NK-92 treated with Interleukin-12 subunit alpha and Interleukin-12 subunit beta, amount 100 ng/mL, for 24 hours (cell line): Measurements from ENCODE around the gene SPAG17.

Source experiments
- DNase-seq: peaks from one replicate; lab custom pipeline; 2025; lab: John Stamatoyannopoulos, UW

The SPAG17 gene

GRCh38 chr1:118118873-118119463 is 66.1 kb downstream of the SPAG17 start:
- no peak for DNase-seq

DNA sequence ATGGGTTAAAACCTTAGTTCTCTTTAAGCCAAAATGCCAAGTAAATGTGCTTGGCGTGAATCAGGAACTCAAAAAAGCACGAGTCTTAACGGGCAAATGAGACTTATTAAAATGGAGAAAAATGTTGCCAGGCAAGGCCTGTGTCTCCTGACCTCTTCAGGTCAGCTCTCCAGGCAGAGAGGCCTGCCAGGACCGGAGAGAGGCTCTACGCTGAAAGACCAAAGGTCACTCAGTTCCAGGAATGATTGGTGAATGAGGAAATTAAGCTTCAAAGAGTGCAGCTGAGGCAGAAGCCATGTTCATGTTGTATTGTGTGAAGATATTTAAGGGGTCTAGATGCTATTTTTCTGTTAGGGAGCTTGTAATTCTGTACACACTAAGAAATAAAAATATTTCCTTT is 66.6 kb downstream of the SPAG17 start:
- no peak for DNase-seq

GRCh38 chr1:118117521-118117920 is 67.5 kb downstream of the SPAG17 start:
- no peak for DNase-seq

GRCh38 chr1:118116909-118117308 is 68.1 kb downstream of the SPAG17 start:
- DNase-seq = no peak

DNA sequence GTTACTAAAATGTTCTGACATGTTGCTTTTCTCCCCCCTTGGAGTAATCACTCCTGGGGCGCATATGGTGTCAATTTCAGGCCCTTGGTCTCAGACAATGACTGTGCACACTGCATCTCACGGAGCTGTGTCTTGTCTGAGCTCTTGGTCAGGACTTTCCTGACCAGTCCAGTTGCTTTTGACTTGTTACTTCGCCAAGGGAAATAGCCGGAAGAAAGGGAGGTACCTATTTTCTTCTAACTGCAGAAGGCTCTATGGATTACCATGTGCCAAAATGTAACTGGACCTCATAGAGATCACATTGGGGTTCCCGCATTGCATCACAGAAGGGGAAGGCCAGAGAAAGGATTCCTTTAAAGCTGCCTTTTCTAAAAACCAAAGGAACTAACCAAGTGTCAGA is 68.6 kb downstream of the SPAG17 start:
- DNase-seq = no peak

GRCh38 chr1:118115567-118116295 is 69.3 kb downstream of the SPAG17 start:
- no peak for DNase-seq

DNA sequence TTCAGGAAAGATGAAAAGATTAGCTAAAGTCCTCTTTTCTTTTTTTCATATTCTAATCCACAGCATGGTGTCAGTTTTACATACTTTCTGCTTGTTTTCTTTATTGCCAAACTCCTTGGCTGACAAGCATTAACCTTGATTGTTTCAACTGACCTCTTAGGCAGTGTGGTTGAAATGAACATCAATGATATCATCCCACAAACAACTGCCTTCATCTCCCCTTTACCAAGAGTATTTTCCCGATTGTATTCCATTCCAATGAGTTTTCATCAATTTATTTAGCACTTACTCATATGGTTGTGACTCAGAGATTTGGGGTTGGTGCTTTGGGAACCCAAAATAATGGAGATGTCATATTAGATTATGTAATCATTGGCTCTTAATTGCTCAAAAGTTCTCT is 71.8 kb downstream of the SPAG17 start:
- no peak for DNase-seq

GRCh38 chr1:118110580-118110979 is 74.4 kb downstream of the SPAG17 start:
- no peak for DNase-seq

DNA sequence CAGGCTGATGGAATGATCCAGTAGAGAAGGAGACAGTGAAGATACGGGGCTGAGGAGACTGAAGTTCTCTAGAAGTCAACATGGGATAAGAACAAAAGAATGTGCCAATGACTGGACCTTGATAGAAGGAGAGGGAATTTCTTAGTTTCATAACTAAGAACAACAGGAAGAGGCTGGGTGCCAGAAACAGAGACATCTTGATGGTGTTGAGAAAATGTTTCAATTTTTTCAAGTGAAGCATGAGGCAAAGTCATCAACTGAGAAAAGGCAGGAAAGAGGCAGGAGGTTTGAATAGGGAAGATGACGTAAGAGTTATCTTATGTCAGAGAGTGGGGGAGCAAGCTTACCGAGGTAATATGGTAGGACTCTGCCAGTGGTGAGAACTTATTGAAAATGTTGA is 80.1 kb downstream of the SPAG17 start:
- no peak for DNase-seq

DNA sequence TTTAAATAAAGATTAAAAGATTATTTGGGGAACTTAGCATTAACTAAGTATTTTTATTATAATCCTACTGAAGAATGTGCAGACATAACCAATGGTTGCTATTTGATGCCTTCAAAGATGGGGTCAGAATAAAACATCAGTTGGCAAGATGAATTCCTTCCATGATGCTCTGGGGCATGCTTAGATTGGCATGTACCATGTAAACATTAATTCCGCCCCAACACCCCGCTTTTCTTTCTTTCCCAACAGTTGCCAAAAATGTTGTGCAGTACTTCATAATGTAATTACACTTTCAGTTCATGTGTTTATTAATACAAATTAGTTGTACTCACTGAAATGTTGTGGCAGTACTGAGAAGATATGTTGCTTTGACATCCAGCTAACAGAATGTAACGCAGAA is 82.6 kb downstream of the SPAG17 start:
- DNase-seq = no peak

DNA sequence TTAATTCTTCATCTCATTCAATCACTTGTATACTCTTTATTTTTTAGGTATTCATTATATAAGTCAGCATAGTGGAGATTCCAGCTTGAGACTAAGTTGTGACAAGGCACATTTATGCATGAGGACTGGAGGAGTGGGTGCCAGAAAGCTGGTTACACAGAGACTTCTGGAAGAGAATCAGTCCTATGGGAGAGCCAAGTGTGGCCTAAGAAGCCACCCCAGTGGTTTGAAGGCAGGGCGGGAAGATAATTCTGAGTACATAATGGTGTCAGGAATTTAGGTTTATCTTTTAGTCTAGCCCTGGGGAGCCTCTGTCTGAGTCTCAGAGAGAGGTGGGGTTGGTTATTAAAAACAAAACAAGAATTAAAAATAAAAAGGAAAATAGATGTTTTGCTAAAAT is 83.0 kb downstream of the SPAG17 start:
- no peak for DNase-seq

DNA sequence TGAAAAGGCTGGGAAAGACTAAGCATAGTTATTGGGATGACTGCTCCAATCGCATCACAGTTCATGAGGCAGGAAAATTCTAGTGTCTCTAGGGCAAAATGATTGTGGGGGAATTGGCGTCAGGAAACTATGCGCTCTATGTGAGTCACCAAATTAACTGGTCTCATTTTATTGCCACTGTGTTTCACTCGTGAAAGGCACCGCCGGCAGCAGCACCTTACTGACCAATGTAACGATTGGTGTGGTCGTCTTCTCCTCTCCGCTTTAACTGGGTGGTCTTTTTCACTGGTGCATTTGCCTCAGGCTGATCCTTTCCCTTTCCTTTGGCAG is 83.5 kb downstream of the SPAG17 start:
- no peak for DNase-seq

DNA sequence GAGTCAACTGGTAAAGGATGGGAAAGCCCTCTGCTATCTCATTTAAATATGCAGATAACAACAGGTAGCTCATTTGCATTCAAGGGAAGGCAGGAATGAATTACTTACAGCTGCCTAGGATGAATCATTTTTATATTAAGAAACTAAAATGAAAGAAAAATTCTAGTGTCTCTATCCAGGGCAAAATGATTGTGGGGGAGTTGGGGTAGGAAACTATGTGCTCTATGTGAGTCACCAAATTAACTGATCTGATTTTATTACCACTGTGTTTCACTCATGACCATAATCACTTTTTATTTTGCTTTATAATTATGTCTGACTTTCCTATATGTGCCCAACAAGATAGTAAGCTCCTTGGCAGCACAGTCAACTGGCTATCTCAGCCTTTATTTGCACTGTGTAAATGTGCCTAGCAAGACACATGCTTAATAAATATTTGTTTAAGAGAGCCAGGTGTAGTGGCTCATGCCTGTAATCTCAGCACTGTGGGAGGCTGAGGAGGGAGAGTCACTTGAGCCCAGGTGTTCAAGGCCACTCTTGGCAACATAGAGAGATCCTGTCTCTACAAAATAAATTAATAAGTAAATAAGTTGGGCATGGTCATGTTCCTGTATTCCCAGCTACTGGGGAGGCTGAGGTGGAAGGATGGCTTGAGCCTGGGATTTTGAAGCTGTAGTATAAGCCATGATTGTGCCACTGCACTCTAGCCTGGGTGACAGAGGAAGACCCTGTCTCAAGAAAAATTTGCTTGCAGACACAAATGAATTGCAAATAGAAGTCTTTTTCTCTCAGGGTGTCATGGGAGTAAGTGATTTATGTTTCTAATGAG is 84.1 kb downstream of the SPAG17 start:
- DNase-seq = no peak

DNA sequence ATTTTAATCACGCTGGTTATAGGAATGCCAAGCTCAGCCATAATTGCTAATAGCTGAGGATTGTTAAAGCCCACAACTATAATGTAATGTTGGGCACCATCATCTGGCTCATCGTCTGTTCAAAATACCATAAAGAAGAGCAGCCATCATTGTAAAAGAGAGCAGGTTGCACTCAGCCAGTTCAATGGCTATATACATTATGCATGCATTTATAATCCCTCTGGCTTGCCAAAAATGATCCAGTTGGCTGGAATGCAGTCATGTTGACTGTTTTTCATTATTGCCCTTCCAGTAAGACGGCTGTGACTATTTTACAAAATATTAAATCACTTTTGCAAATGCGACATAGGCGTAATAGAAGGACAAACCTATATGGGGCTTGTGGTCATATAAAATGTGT is 85.3 kb downstream of the SPAG17 start:
- DNase-seq = no peak

DNA sequence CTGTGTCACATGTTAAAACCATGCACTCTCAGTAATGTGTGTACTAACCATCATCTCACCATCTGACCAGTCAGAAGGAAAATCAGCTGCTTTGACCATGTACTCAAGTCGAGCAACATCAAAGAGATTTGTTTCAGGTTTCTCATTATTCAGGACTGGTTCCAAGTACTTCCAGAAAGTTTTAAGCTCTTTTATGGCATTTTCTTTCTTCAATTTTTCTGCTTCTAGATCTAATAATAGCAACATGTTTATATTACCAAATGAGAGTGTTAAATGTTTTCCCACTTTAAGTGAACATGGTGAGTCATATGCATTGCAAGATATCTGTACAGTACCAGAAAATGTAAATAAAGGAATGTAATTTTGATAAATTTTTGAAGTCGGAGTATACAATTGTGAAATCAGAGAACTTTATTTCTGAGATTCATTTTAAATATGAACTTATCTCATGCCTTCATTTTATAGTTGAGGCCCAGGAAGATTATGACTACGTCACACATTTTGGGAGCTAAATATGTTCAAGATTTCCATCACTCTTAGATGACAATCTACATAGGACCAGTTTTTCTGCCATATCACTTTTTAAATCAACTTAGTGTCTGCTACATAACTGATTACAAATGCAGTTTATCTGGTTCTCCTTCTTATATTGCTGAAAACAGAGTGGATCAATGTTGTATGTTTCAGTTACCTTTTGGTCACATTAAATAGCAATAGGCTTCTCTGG is 87.2 kb downstream of the SPAG17 start:
- DNase-seq = no peak

GRCh38 chr1:118093017-118093416 is 92.0 kb downstream of the SPAG17 start:
- DNase-seq = no peak

- DNase-seq = no peak
These were observed 94.9 kb downstream of the SPAG17 start for GRCh38 chr1:118090130-118090529.

DNA sequence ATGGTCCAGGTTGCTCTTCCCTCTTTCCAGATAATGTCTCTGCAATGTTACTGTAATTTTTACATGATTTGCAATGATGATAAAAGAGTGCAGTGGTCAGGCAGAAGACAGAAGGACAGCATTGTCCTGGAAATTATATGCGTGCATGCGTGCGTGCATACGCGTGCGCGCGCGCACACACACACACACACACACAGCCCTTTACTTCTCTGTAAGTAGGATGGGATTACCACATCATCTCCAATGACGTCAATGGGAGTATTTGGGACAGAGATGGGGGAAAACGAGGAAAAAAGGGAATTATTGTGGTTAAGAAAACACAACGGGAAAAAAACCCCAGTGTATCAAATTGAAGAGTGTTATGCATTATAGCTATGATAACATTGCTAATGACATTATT is 99.7 kb downstream of the SPAG17 start:
- no peak for DNase-seq

DNA sequence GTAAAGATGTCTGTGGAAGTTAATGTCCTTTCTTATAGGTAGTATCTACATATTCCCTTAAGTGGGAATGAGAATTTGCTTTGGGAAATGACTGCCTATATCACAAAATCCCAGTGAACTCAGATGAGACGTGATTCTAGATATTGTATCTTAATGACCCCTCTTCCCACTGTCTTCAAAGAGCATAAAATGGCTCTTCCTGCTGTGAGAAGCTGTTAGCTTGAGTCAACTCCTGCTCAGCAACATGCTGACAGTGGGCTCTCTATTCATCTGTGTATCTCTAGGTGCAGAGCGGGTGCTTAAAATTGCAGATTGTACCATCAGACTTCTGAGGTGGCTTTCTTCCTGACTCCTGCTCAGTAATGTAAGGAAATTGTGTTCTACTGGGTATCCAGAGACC is 100.6 kb downstream of the SPAG17 start:
- no peak for DNase-seq

GRCh38 chr1:118082984-118083383 is 102.0 kb downstream of the SPAG17 start:
- DNase-seq = no peak

DNA sequence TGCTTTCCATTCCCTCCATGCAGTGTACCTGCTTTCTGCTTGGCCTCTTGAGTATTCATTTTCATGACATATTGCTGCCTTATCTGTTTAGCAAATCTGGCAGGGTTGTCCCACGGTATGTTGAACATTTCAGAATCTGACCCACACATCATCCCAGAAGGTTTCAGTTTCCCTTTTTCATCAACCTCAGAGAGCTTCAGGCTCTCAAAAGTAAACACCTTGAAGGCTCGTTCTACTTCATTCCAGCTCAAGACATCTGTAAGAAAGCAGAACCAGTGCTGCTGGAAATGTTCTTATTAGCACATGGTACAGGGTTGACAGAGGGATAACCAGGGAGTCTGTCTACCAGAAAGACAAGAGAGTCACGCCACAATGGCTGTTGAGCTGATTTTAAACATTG is 103.6 kb downstream of the SPAG17 start:
- no peak for DNase-seq

DNA sequence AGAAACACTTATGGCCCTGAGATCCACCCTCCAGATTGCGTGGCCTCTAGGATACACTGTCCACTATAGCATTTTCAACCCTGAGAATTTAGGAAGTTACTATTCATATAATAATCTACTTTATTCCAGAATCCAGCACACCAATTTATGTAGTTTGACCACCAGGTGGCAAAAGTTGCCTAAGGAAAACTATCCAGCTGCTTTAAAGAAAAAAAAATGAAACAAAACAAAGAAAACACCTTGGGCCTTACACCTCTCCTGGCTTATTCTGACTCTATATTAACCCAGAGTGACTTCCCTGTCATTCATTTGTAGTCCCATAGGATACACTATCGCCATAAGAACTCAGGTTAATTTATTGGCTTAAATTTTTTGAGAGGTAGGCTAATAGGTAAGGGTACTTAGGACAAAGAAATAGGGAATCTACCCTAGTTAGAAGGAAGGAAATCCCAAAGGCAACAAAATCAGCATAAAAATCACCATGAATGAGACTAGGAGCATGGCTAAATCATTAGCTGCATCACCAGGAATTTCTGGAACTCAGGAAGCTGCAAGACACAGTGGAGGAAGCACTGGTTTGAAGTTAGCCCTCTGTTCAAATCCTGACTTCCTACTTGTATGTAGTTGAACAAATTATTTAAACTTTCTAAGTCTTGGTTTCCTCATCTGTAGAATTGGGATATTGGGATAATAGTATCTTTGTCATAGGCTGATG is 107.5 kb downstream of the SPAG17 start:
- DNase-seq = no peak
